Endothelial cell of umbilical vein (primary cell): ENCODE measurements around the gene PCDH9.

Experiments used
- EZH2 ChIP-seq: IDR thresholded peaks from 2 replicates; pipeline ENCODE4 v1.6.1; 2012; ENCODE audit warnings: borderline replicate concordance, low read depth, mild to moderate bottlenecking, moderate library complexity, low read length, inconsistent platforms; ENCODE audit not compliant: severe bottlenecking
- FOS ChIP-seq: IDR thresholded peaks from 2 replicates; pipeline ENCODE4 v1.6.1; 2011; ENCODE audit warnings: mild to moderate bottlenecking, low read length, moderate library complexity, borderline replicate concordance; ENCODE audit not compliant: insufficient read depth
- GATA2 ChIP-seq: IDR thresholded peaks from 2 replicates; pipeline ENCODE4 v1.7.0; 2011; ENCODE audit warnings: low read depth, mild to moderate bottlenecking, moderate library complexity, mixed read lengths, low read length; ENCODE audit not compliant: insufficient read length, insufficient read depth
- JUN ChIP-seq: IDR thresholded peaks from 2 replicates; pipeline ENCODE4 v1.6.1; 2011; ENCODE audit warnings: borderline replicate concordance, low read depth; ENCODE audit not compliant: insufficient read length, insufficient read depth
- MYC ChIP-seq: IDR thresholded peaks from one replicate; pipeline ENCODE4 v1.6.1; 2011; ENCODE audit warnings: mild to moderate bottlenecking, low read depth, low read length
- POLR2A ChIP-seq: IDR thresholded peaks from 2 replicates; pipeline ENCODE4 v1.6.1; 2012; ENCODE audit warnings: low read depth, mild to moderate bottlenecking, control low read depth, low read length
- POLR2AphosphoS5 ChIP-seq: IDR thresholded peaks from 2 replicates; pipeline ENCODE4 v1.6.1; 2012; ENCODE audit warnings: low read depth, mild to moderate bottlenecking, control low read depth, low read length, moderate library complexity; ENCODE audit not compliant: insufficient read depth
- TF ChIP-seq, protein P1 (sequence below), 2 donors: IDR thresholded peaks; 1 replicate in 1 of 2; 2 replicates in 1 of 2; pipeline ENCODE4 v1.5.1; 2011; ENCODE audit warnings: low read length in 2 of 2, mild to moderate bottlenecking in 2 of 2, moderate library complexity in 2 of 2, control low read depth in 1 of 2, inconsistent platforms in 1 of 2, low read depth in 1 of 2; ENCODE audit not compliant: insufficient read depth in 1 of 2; ENCODE audit errors: extremely low read depth in 1 of 2
- TF ChIP-seq, protein P2 (sequence below): IDR thresholded peaks from 2 replicates; pipeline ENCODE4 v1.6.1; 2011; ENCODE audit not compliant: insufficient read depth, insufficient read length

- TF ChIP-seq, protein P1, sequence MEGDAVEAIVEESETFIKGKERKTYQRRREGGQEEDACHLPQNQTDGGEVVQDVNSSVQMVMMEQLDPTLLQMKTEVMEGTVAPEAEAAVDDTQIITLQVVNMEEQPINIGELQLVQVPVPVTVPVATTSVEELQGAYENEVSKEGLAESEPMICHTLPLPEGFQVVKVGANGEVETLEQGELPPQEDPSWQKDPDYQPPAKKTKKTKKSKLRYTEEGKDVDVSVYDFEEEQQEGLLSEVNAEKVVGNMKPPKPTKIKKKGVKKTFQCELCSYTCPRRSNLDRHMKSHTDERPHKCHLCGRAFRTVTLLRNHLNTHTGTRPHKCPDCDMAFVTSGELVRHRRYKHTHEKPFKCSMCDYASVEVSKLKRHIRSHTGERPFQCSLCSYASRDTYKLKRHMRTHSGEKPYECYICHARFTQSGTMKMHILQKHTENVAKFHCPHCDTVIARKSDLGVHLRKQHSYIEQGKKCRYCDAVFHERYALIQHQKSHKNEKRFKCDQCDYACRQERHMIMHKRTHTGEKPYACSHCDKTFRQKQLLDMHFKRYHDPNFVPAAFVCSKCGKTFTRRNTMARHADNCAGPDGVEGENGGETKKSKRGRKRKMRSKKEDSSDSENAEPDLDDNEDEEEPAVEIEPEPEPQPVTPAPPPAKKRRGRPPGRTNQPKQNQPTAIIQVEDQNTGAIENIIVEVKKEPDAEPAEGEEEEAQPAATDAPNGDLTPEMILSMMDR (IDR thresholded peaks at IDR 0.05; ENCODE audit: extremely low read depth in 1 of 2, insufficient read depth in 1 of 2, low read depth in 1 of 2, low read length in 2 of 2), result no peak
- peak; percentile 45 for TF ChIP-seq JUN
- TF ChIP-seq POLR2A, result no peak
- no peak for TF ChIP-seq EZH2
- no peak for TF ChIP-seq POLR2AphosphoS5
- no peak for TF ChIP-seq FOS
- TF ChIP-seq MYC, result no peak
- no peak for TF ChIP-seq GATA2
- TF ChIP-seq, protein P2, sequence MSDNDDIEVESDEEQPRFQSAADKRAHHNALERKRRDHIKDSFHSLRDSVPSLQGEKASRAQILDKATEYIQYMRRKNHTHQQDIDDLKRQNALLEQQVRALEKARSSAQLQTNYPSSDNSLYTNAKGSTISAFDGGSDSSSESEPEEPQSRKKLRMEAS, result no peak
Measured at GRCh38 chr13:66965181-66965580, 265.0 kb downstream of the PCDH9 start.
